ENCODE measurements around the gene STX16.

The STX16 gene

GRCh38 chr20:58714923-58715351, 63.9 kb downstream of the STX16 start:
- H3K27ac ChIP-seq: no peak overlapping the region
- no peak for TF ChIP-seq CTCF (IDR thresholded peaks at IDR 0.05)
- no peak for TF ChIP-seq ZFX (IDR thresholded peaks at IDR 0.05; ENCODE audit: borderline replicate concordance)

GRCh38 chr20:58715391-58715800, 64.3 kb downstream of the STX16 start:
- no peak for TF ChIP-seq CTCF (IDR thresholded peaks at IDR 0.05)
- TF ChIP-seq ZFX (IDR thresholded peaks at IDR 0.05; ENCODE audit: borderline replicate concordance): no peak
- no peak overlapping the region for H3K27ac ChIP-seq

- no peak overlapping the region for H3K27ac ChIP-seq
Observed at GRCh38 chr20:58715801-58716475, 64.9 kb downstream of the STX16 start.

GRCh38 chr20:58716476-58717277, 65.6 kb downstream of the STX16 start:
- TF ChIP-seq CTCF (IDR thresholded peaks at IDR 0.05) (no peak), ZFX (IDR thresholded peaks at IDR 0.05; ENCODE audit: borderline replicate concordance) (no peak)
- H3K27ac ChIP-seq: no peak overlapping the region

More at GRCh38 chr20:58715801-58716475, 64.9 kb downstream of the STX16 start:
- TF ChIP-seq ZFX (IDR thresholded peaks at IDR 0.05; ENCODE audit: borderline replicate concordance) (no peak), CTCF (IDR thresholded peaks at IDR 0.05) (no peak)

- TF ChIP-seq CTCF (IDR thresholded peaks at IDR 0.05) (no peak), ZFX (IDR thresholded peaks at IDR 0.05; ENCODE audit: borderline replicate concordance) (no peak)
- H3K27ac ChIP-seq: no peak overlapping the region
Observed at GRCh38 chr20:58717278-58718091, 66.4 kb downstream of the STX16 start.

- TF ChIP-seq ZFX (IDR thresholded peaks at IDR 0.05; ENCODE audit: borderline replicate concordance) (no peak), CTCF (IDR thresholded peaks at IDR 0.05) (no peak)
Observed at GRCh38 chr20:58718121-58718563, 67.1 kb downstream of the STX16 start.

More at GRCh38 chr20:58718121-58718563, 67.1 kb downstream of the STX16 start:
- H3K27ac ChIP-seq: no peak overlapping the region

Data from 22Rv1 (cell line).